Neural cell (in vitro differentiated cells): ENCODE measurements around the gene EML4. TPM values are rescaled to one million over a fixed set of nuclear protein-coding genes. Genes with fewer than 3 reads are reported as not detected.

Experiments used
- H2AFZ ChIP-seq: fragments of 200-600, 300-800 bp; sonication (generic), shearing (Covaris generic); 2 replicates; pipeline ENCODE4 v1.6.0; 2014; ENCODE audit warnings: low read depth, mild to moderate bottlenecking, antibody characterized with exemption, low read length, moderate library complexity
- H3F3A ChIP-seq: fragments of 200-600 bp; shearing (Covaris generic); 2 replicates; pipeline ENCODE4 v1.6.1; 2016; ENCODE audit warnings: mild to moderate bottlenecking, moderate library complexity, mixed read lengths, antibody characterized with exemption, low read length; ENCODE audit not compliant: insufficient read depth, poor library complexity, severe bottlenecking
- H3K27ac ChIP-seq: fragments of 200-600, 300-800 bp; sonication (generic), shearing (Covaris generic); 2 replicates; pipeline ENCODE4 v1.5.1; 2014; ENCODE audit warnings: mild to moderate bottlenecking, low read length, moderate library complexity
- H3K27me3 ChIP-seq: fragments of 300-800, 200-600 bp; sonication (generic), shearing (Covaris generic); 2 replicates; pipeline ENCODE4 v1.6.0; 2014; ENCODE audit warnings: mild to moderate bottlenecking, low read depth, low read length, moderate library complexity; ENCODE audit not compliant: insufficient read depth
- H3K36me3 ChIP-seq: fragments of 300-800, 200-600 bp; sonication (generic), shearing (Covaris generic); 2 replicates; pipeline ENCODE4 v1.5.1; 2014; ENCODE audit warnings: mild to moderate bottlenecking, antibody characterized with exemption, low read length, moderate library complexity; ENCODE audit not compliant: insufficient read depth
- H3K4me2 ChIP-seq: fragments of 300-800, 200-600 bp; sonication (generic), shearing (Covaris generic); 2 replicates; pipeline ENCODE4 v1.6.0; 2014; ENCODE audit warnings: mild to moderate bottlenecking, low read length
- H3K4me3 ChIP-seq: fragments of 300-800, 200-600 bp; sonication (generic), shearing (Covaris generic); 2 replicates; pipeline ENCODE4 v1.5.1; 2014; ENCODE audit warnings: mild to moderate bottlenecking, low read length, moderate library complexity
- H3K79me2 ChIP-seq: fragments of 200-600 bp; shearing (Covaris generic); replicated peaks from 2 replicates; pipeline ENCODE4 v1.6.0; 2014; ENCODE audit warnings: mild to moderate bottlenecking, low read length, moderate library complexity; ENCODE audit not compliant: insufficient read depth
- H3K9ac ChIP-seq: fragments of 300-800, 200-600 bp; sonication (generic), shearing (Covaris generic); 2 replicates; pipeline ENCODE4 v1.6.1; 2016; ENCODE audit warnings: mild to moderate bottlenecking, low read length, mixed read lengths
- H3K9me2 ChIP-seq: fragments of 200-600 bp; shearing (Covaris generic); 2 replicates; pipeline ENCODE4 v1.6.1; 2016; ENCODE audit warnings: mild to moderate bottlenecking, low read length, mixed read lengths; ENCODE audit not compliant: insufficient read depth
- H3K9me3 ChIP-seq: fragments of 200-600, 300-800 bp; sonication (generic), shearing (Covaris generic); 2 replicates; pipeline ENCODE4 v1.6.1; 2016; ENCODE audit warnings: mild to moderate bottlenecking, mixed run types, low read length, moderate library complexity, mixed read lengths
- H4K20me1 ChIP-seq: fragments of 200-600 bp; shearing (Covaris generic); 2 replicates; pipeline ENCODE4 v1.6.1; 2016; ENCODE audit warnings: mild to moderate bottlenecking, mixed run types; ENCODE audit not compliant: insufficient read depth
- CTCF ChIP-seq: fragments of 450-650 bp; IDR thresholded peaks from 2 replicates; pipeline ENCODE4 v1.5.1; 2014; ENCODE audit warnings: antibody characterized with exemption, mild to moderate bottlenecking, moderate library complexity; ENCODE audit not compliant: poor library complexity, severe bottlenecking
- EP300 ChIP-seq: fragments of 450-650 bp; conservative IDR thresholded peaks from 2 replicates; pipeline ENCODE4 v1.6.1; 2014; ENCODE audit warnings: antibody characterized with exemption, mild to moderate bottlenecking, moderate library complexity; ENCODE audit not compliant: poor library complexity, severe bottlenecking
- EZH2 ChIP-seq: fragments of 200-600, 300-800 bp; shearing (Covaris generic), sonication (generic); IDR thresholded peaks from 2 replicates; pipeline ENCODE4 v1.6.1; 2014; ENCODE audit warnings: antibody characterized with exemption, low read length, borderline replicate concordance, mild to moderate bottlenecking; ENCODE audit not compliant: insufficient read depth, poor library complexity, severe bottlenecking
- MXI1 ChIP-seq: fragments of 450-650 bp; conservative IDR thresholded peaks from 2 replicates; pipeline ENCODE4 v1.6.1; 2014; ENCODE audit warnings: antibody characterized with exemption, mild to moderate bottlenecking; ENCODE audit not compliant: poor library complexity, severe bottlenecking
- POLR2AphosphoS5 ChIP-seq: IDR thresholded peaks from 2 replicates; pipeline ENCODE4 v1.6.1; 2012
- RAD21 ChIP-seq: fragments of 450-650 bp; conservative IDR thresholded peaks from 2 replicates; pipeline ENCODE4 v1.6.1; 2014; ENCODE audit warnings: antibody characterized with exemption, mild to moderate bottlenecking, moderate library complexity
- SMC3 ChIP-seq: fragments of 450-650 bp; conservative IDR thresholded peaks from 2 replicates; pipeline ENCODE4 v1.6.1; 2014; ENCODE audit warnings: antibody characterized with exemption, mild to moderate bottlenecking, moderate library complexity; ENCODE audit not compliant: poor library complexity
- TAF1 ChIP-seq: IDR thresholded peaks from 2 replicates; pipeline ENCODE4 v1.6.1; 2012; ENCODE audit warnings: low read depth
- polyA plus RNA-seq: library from polyadenylated mRNA; depleted of rRNA; stranded (reverse); fragments of >200 nt; gene quantifications from 2 replicates; pipeline ENCODE4 v1.2.3, GENCODE V29; 2014
- TF ChIP-seq, protein P1 (sequence below): IDR thresholded peaks from 2 replicates; pipeline ENCODE4 v1.6.1; 2012; ENCODE audit warnings: borderline replicate concordance

The EML4 gene
- polyA plus RNA-seq, 1 donor from 2014 or later, result 33.9 TPM

DNA sequence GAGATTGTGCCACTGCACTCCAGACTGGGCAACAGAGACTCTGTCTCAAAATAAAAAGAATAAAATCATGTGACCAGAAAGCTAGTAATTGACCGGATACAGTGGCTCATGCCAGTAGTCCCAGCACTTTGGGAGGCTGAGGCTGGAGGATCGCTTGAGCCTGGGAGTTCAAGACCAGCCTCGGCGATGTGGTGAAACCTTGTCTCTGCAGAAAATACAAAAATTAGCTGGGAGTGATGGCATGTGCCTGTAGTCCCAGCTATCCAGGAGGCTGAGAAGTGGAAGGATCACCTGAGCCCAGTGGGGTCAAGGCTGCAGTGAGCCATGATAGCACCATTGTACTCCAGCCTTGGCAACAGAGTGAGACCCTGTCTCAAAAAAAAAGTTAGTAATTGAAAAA is 155.1 kb downstream of the EML4 start:
- no peak overlapping the region for H3K27ac ChIP-seq
- no peak overlapping the region for H3K4me3 ChIP-seq
- no peak overlapping the region for H3K4me2 ChIP-seq
- no peaks in the 10 kb centered on the region for H4K20me1 ChIP-seq
- H2AFZ ChIP-seq, result no peak overlapping the region
- H3K9ac ChIP-seq, result no peak overlapping the region
- no peaks in the 10 kb centered on the region for H3K27me3 ChIP-seq
- TF ChIP-seq MXI1 (no peak), TAF1 (no peak), POLR2AphosphoS5 (no peak), RAD21 (no peak), EZH2 (no peak), CTCF (no peak), SMC3 (no peak), EP300 (no peak)
- TF ChIP-seq, protein P1, sequence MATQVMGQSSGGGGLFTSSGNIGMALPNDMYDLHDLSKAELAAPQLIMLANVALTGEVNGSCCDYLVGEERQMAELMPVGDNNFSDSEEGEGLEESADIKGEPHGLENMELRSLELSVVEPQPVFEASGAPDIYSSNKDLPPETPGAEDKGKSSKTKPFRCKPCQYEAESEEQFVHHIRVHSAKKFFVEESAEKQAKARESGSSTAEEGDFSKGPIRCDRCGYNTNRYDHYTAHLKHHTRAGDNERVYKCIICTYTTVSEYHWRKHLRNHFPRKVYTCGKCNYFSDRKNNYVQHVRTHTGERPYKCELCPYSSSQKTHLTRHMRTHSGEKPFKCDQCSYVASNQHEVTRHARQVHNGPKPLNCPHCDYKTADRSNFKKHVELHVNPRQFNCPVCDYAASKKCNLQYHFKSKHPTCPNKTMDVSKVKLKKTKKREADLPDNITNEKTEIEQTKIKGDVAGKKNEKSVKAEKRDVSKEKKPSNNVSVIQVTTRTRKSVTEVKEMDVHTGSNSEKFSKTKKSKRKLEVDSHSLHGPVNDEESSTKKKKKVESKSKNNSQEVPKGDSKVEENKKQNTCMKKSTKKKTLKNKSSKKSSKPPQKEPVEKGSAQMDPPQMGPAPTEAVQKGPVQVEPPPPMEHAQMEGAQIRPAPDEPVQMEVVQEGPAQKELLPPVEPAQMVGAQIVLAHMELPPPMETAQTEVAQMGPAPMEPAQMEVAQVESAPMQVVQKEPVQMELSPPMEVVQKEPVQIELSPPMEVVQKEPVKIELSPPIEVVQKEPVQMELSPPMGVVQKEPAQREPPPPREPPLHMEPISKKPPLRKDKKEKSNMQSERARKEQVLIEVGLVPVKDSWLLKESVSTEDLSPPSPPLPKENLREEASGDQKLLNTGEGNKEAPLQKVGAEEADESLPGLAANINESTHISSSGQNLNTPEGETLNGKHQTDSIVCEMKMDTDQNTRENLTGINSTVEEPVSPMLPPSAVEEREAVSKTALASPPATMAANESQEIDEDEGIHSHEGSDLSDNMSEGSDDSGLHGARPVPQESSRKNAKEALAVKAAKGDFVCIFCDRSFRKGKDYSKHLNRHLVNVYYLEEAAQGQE, result no peak
- H3F3A ChIP-seq, result no peaks in the 10 kb centered on the region
- H3K9me2 ChIP-seq, result no peaks in the 10 kb centered on the region
- no peaks in the 10 kb centered on the region for H3K79me2 ChIP-seq
- no peaks in the 10 kb centered on the region for H3K36me3 ChIP-seq
- no peaks in the 10 kb centered on the region for H3K9me3 ChIP-seq

DNA sequence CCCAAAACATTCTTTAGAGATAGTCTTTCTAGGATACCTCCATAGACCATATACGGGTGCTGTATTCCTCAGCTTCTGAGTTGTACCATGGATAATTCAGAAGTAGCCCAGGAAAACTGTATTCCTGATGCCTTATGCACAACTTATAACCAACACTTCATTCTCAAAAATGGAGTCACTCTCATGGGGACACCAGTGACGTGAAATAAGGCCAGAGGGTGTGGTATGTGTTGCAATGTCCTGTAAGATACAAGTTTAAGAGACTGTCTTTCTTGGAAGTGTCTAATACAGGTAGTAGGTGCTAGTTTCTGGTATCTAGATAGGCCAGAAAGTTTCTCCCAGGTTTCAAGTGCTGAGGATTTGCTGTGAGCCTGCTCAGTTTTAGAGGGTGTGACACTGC is 155.8 kb downstream of the EML4 start:
- Histone ChIP-seq H3F3A (no peaks in the 10 kb centered on the region), H3K9me3 (no peaks in the 10 kb centered on the region), H3K27me3 (no peaks in the 10 kb centered on the region), H3K79me2 (no peaks in the 10 kb centered on the region), H2AFZ (no peak overlapping the region), H4K20me1 (no peaks in the 10 kb centered on the region), H3K4me2 (no peak overlapping the region), H3K4me3 (no peak overlapping the region), H3K9ac (no peak overlapping the region), H3K36me3 (no peaks in the 10 kb centered on the region), H3K27ac (peak overlapping the region; percentile 26), H3K9me2 (no peaks in the 10 kb centered on the region)
- no peak for TF ChIP-seq CTCF
- TF ChIP-seq POLR2AphosphoS5, result no peak
- TF ChIP-seq SMC3, result no peak
- no peak for TF ChIP-seq TAF1
- no peak for TF ChIP-seq MXI1
- TF ChIP-seq EP300, result no peak
- TF ChIP-seq EZH2, result no peak
- TF ChIP-seq, protein P1, result no peak
- no peak for TF ChIP-seq RAD21
